ENCODE results near the gene DPF3.

DNA sequence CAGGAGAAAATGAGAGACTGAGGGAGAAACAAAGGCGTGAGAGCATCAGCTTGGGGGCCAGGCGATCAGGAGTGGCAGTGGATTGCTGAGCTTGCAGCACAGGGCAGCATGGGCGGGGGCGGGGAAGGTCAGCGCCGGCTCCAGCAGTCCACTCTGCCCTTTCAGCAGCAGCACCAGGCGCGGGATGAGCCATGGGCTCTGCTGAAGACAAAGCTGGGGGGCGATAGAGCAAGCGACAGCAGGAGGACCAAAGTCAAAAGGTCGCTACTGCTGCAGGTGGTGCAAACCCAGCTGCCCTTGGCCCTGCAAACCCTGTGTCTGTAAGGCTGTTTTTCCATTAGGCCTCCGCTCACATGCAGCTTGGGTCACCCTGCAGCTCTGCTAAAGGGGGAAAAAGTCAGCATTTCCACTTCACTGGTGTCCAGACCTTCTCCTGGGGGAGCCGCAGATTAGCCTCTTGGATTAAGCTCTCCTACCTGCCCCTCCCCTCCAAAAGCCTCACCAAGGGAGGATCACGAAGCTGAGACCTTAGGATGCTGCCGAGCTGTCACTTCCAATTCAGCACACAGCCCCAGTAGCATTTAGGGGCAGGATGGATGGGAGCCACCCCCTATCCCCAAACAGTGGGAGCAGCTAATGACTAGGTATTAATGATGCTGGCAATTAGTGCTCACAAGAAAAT, 204.8 kb downstream of the DPF3 start:
- TF ChIP-seq POLR2AphosphoS5 (IDR thresholded peaks at IDR 0.05), result no peak
- TF ChIP-seq, protein P1, sequence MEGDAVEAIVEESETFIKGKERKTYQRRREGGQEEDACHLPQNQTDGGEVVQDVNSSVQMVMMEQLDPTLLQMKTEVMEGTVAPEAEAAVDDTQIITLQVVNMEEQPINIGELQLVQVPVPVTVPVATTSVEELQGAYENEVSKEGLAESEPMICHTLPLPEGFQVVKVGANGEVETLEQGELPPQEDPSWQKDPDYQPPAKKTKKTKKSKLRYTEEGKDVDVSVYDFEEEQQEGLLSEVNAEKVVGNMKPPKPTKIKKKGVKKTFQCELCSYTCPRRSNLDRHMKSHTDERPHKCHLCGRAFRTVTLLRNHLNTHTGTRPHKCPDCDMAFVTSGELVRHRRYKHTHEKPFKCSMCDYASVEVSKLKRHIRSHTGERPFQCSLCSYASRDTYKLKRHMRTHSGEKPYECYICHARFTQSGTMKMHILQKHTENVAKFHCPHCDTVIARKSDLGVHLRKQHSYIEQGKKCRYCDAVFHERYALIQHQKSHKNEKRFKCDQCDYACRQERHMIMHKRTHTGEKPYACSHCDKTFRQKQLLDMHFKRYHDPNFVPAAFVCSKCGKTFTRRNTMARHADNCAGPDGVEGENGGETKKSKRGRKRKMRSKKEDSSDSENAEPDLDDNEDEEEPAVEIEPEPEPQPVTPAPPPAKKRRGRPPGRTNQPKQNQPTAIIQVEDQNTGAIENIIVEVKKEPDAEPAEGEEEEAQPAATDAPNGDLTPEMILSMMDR (IDR thresholded peaks at IDR 0.05), result no peak
